Measurements from ENCODE around the gene POGK. TPM values are rescaled to one million over a fixed set of nuclear protein-coding genes. Genes with fewer than 3 reads are reported as not detected.

The POGK gene
- total and polyA plus RNA-seq, 9 of the 15 experiments (the other 6 are each of a cell fraction or from before 2014, with no cell fraction given) = 6.1 to 44.5 (median 24.3) TPM

- no peak for TF ChIP-seq ZNF41 (CRISPR knock-in tag; conservative IDR thresholded peaks at IDR 0.05)
- peak in 1 of 2 experiments; percentile 30; a peak in 2 of 4 replicates for TF ChIP-seq SIN3A (IDR thresholded peaks at IDR 0.05; ENCODE audit: borderline replicate concordance in 2 of 2, control insufficient read depth in 1 of 2, low read depth in 2 of 2, low read length in 2 of 2)
- no peak for TF ChIP-seq PPARD (CRISPR knock-in tag; IDR thresholded peaks at IDR 0.05)
- peak; percentile 41; the same call in 1 of the 2 replicates for TF ChIP-seq ATF3 (IDR thresholded peaks at IDR 0.05)
- peak; percentile 15; the same call in 1 of the 2 replicates for TF ChIP-seq ATF3 (CRISPR knock-in tag; conservative IDR thresholded peaks at IDR 0.05)
- 0 out of 2 replicates have a peak, but pooled peaks have one; percentile 21 for TF ChIP-seq HNRNPL (IDR thresholded peaks at IDR 0.05; ENCODE audit: low read depth, low read length)
- TF ChIP-seq ETV6 (IDR thresholded peaks at IDR 0.05; ENCODE audit: borderline replicate concordance in 1 of 2, low read depth in 2 of 2, low read length in 1 of 2) = no peak
- 0 out of 2 replicates have a peak, but pooled peaks have one; percentile 78 for TF ChIP-seq ETV6 (CRISPR knock-in tag; IDR thresholded peaks at IDR 0.05; ENCODE audit: borderline replicate concordance)
- TF ChIP-seq TAF15 (IDR thresholded peaks at IDR 0.05; ENCODE audit: low read depth, low read length) = no peak
- TF ChIP-seq ZNF699 (CRISPR knock-in tag; IDR thresholded peaks at IDR 0.05; ENCODE audit: insufficient replicate concordance) = no peak
- peak; percentile 94 for TF ChIP-seq EP400 (IDR thresholded peaks at IDR 0.05)
- TF ChIP-seq POLR2H (tag; IDR thresholded peaks at IDR 0.05; ENCODE audit: low read depth) = no peak; the same call in 1 of the 2 replicates
- no peak for TF ChIP-seq ERF (CRISPR knock-in tag; IDR thresholded peaks at IDR 0.05)
- TF ChIP-seq MECOM (CRISPR knock-in tag; IDR thresholded peaks at IDR 0.05) = no peak
- no peak for TF ChIP-seq HDGF (IDR thresholded peaks at IDR 0.05)
- 0 out of 2 replicates have a peak, but pooled peaks have one; percentile 25 for TF ChIP-seq ZNF175 (CRISPR knock-in tag; IDR thresholded peaks at IDR 0.05; ENCODE audit: low read depth)
- no peak for TF ChIP-seq MAFK (IDR thresholded peaks at IDR 0.05; ENCODE audit: low read length)
- TF ChIP-seq MLLT1 (IDR thresholded peaks at IDR 0.05) = peak in 1 of 2 experiments; percentile 89; a peak in 2 of 4 replicates
- TF ChIP-seq STAT6 (CRISPR knock-in tag; IDR thresholded peaks at IDR 0.05) = no peak
- TF ChIP-seq FOXA1 (IDR thresholded peaks at IDR 0.05; ENCODE audit: borderline replicate concordance) = no peak
- no peak for TF ChIP-seq SRSF7 (optimal IDR thresholded peaks at IDR 0.05; ENCODE audit: low read depth, low read length)
- no peak for TF ChIP-seq NCOA4 (IDR thresholded peaks at IDR 0.05; ENCODE audit: partially characterized antibody)
- TF ChIP-seq CSDE1 (IDR thresholded peaks at IDR 0.05) = no peak
Observed at GRCh38 chr1:166875734-166876539, 36.7 kb downstream of the POGK start, which contains the start of gene TADA1 (continued).
